Activated CD4-positive, alpha-beta T cell treated with anti-CD3 and anti-CD28 coated beads, Interleukin-2, Interleukin-4, amounts not matched to agents 100 ng/mL and 50 ng/mL, durations not matched to agents 16 hours and 8 hours (primary cell): ENCODE data around the gene KRT34.
"Not testable (repeated sequence)": the region's sequence is repeated elsewhere in the genome, so short reads cannot be mapped to it uniquely, and the experiment has no call there.

ENCODE experiments used
- DNase-seq: peaks from one replicate; pipeline ENCODE4 v3.0.0-alpha.2; 2020; ENCODE audit warnings: low spot score

Gene KRT34

DNA sequence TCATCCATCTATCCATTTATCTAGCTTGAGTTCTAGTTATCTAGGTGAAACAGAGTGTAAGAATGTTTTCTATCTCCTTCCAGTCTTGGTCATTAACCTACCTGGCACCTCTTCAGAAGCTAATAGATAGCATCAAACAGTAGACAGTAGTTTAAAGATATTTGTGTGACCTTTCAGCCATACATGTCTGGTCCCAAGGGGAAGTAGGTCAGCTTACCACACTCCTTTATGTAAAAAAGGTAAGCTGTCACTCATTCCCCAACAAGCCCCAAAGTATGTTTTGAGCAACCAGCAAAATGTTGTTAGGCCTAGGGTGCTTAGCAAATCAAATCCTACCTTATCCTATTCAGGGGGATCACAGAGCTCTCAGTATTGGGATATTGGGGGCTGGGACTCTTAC lies 16.0 kb downstream of the KRT34 start:
- DNase-seq = no peak

DNA sequence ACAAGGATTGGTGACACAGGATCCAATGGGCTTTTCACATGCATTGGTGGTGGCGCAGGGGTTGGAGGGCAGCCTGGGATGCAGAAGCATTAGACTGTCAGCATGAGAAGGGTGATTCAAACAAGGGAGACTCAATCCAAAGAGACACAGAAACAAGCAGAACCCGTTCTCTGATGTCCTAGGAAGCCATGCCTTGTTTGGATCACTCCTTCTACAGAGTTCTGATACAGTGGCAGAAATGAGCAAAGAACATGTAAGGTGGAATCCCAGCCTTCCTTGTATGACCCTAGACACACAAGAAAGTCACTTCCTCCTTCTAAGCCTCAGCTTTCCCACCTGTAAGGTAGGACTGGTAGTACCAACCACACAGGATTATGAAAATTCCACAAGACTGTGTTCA lies 18.2 kb downstream of the KRT34 start:
- DNase-seq = no peak

DNA sequence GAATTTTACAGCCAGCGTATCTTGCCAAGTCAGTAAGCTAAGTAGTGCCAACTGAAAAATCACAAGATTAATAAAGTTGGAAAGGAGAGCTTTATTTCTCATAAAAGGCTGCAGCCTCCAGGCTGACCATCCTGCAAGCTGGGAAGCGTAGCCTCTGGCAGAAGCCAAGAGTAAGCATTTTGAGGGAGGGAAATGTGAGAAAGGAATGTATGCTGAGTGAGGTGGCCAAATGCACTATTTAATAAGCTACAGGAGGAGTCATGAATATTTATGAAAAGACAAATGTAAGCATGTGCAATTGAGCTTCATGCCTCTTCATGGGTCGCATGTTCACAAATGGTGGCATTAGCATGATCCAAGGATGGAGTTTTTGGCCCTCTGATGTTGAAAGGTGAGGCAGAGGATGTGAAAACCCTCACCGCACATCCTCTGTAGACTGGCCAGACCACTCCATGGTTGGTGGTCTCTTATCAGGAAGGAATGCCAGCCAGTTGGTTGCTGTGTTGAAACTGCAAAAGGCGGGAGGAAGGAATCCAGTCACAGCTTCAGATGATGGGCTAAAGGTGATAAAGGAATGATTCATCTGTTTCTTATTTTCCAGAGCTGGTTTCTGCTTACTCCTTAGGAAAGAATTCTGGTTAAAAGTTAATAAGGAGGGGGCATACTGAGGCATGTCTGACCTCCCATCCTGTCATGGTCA lies 21.7 kb downstream of the KRT34 start:
- DNase-seq = no peak

DNA sequence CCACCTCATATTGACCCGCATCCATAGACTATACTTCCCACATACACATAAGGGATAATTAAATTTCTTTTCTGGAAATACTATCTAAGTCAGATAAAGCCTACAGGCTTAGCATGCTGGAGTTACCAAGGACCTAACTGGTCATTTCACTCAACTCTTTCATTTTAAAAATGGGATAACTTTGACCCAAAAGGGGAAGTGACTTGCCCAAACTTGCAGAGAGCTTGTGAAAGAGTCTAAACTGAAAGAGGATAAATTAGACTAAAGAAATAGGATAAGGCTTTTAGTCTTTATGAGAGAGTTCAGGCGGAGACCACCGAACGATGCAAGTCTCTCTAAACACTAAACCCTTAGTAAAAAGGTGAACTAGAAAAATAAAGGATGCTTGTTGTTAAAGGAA lies 27.6 kb downstream of the KRT34 start:
- no peak for DNase-seq

DNA sequence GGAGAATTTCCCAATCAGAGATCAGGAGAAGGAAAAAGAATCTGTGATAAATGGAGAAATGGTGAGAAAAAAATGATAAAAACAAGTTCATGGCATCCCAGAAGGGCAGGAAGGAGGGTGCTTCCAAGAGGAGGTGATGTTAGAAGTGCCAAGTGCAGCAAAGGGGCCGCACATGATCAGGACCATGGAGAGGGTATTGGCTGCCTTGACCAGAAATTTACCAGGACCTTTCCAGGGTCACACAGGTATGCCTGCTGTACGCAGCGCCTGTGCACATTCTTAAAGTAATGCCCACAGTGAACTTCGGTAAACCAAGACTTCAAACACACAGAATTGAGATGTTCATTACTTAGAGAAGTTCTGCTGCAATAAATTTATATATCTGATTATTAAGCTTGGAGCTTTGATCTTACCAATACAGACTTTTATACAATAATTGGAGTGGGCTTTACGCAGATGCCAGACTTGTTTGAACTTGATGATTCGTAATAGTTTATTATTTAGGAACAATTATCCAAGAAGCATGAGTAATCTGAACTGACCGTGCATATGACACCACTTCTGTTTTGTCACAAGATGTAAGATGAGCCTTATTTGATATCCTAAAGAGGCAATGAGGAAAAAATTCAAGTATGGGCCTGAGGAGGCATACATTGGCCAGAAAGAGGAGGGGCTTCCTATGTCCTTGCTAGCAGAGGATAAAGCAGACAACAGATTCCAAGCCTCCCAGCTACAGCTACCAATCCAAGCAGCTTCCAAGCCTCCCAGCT lies 29.3 kb downstream of the KRT34 start:
- DNase-seq = no peak

DNA sequence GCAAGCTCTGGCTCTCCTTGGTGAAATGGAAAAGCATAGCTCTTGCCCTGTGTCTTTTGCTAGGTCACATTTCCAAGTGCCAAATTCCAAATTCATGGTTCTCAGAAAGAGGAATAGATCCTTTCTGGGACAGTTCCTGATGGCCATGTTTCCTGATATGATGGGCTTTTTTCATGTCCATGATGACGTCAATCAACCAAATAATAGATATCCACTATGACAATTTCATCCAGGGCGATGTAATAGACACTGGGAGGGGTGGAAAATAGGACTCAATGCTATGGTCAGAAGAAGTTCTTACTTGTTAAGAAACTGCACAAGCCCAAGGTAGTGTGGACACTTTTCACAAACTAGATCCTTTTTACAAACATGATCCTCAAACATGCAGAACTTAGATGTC lies 30.9 kb downstream of the KRT34 start:
- DNase-seq = no peak

DNA sequence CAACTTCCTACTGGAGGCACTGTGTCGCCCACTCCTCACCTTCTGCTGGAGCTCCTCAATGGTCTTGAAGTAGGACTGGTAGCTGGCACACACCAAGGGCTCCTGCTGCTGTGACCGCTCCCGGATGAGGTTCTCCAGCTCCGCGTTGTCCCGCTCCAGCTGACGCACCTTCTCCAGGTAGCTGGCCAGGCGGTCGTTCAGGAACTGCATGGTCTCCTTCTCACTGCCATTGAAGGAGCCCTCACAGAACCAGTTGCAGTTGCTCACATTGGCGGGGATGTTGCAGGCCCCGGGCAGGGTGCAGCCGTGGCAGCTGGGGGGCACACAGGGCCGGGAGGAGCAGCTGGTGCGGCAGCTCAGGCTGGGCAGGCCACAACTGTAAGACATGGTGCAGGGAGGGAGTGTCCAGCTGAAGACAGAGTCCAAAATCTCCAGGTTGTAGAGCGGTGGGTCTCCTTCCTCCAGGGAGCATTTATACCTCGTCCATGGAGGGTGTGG lies 31.7 kb downstream of the KRT34 start, which contains the start of gene KRT33A:
Gene KRT33A (minus strand): TSS at position 448 of the 498 bp plus-strand sequence. CDS start 61 bp downstream, at position 387.
- not testable (repeated sequence) for DNase-seq

DNA sequence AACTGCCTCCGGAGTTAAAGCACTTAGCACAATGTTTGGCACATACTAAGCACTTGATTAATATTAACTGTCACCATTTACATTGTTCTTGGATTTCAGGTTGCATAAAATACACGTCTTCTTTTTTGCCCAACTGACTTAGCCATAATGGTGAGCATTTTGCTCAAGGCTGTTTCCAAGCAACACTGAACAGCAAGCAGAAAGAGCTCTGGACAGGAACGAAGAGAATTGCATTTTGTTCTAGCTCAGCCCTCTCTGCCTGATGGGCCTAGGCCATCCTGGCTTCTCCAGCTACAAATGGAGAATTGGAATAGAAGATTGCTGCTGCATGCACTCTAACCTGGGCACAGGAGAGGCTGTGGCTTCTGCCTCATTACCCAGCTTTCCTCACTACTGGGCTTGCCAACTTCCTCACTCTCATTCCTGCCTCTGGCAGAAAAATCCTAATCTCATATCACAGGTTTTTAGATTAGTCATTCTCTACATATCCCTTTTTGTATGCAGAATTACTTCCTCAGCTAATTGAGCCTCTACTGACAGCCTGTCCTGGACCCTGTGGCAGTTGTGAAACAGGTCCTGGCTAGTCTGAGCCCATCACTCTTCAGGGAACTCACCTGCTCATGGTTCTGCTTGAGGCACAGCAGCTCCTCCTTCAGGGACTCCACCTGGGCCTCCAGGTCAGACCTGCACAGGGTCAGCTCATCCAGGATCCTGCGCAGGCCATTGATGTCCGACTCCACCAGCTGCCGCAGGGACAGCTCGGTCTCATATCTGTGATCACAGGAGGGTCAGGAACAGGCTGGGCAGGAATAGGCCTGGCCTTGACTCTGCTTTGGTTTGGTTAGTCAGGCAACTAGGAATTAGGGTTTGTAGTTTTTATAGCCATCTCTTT lies 34.0 kb downstream of the KRT34 start:
- no peak for DNase-seq

DNA sequence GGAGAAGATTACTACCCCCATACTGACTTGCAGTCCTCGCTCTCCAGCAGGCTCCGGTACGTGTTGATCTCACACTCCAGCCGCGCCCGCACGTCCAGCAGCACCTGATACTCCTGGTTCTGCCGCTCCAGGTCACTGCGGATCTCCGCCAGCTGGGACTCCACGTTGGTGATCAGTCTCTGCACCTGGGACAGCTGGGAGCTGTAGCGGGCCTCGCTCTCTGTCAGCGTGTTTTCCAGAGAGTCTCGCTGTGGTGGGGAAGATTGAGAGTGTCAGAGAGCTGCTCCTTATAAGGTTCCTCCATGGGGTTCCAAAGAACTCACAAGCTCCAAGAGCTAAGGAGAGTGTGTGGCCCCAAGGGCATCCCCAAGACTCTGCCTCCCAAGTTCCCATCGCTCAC lies 35.7 kb downstream of the KRT34 start:
- not testable (repeated sequence) for DNase-seq

DNA sequence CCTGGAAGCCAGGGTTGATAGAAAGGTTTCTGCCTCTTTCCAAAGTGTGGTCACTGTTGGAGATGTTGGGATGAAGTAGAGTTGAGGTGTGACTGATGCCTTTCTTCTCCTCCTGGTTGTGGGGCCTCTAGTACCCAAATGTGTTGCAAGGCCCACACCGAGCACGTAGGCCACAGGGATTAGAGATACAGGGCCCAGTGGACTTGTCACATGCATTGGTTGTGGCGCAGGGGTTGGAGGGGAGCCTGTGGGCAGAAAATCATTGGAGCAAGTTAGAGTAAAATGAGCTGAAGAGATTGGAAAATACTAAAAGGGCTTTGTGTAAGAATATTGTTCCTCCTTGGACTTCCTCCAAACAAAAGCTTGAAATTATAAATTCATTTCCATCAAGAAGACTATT lies 36.1 kb downstream of the KRT34 start:
- DNase-seq = no peak

DNA sequence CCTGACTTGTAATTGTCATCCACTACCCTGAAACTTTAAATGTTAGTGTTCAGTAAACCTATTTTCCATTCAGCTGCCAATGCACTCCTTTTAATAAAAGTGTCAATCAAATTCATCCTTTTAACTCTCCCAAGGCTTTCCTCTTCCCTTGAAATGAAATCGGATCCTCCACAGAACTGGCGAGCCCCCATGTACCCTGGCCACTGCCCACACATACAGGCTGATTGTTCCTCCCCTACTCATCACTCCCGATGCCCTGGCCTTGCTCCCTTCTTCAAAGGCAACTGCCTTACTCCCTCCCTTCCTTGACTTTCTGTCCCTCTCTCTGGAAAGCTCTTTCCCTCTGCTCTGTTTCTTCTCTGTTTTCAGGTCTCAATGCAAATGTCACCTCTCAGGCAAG lies 39.1 kb downstream of the KRT34 start:
- DNase-seq = no peak

DNA sequence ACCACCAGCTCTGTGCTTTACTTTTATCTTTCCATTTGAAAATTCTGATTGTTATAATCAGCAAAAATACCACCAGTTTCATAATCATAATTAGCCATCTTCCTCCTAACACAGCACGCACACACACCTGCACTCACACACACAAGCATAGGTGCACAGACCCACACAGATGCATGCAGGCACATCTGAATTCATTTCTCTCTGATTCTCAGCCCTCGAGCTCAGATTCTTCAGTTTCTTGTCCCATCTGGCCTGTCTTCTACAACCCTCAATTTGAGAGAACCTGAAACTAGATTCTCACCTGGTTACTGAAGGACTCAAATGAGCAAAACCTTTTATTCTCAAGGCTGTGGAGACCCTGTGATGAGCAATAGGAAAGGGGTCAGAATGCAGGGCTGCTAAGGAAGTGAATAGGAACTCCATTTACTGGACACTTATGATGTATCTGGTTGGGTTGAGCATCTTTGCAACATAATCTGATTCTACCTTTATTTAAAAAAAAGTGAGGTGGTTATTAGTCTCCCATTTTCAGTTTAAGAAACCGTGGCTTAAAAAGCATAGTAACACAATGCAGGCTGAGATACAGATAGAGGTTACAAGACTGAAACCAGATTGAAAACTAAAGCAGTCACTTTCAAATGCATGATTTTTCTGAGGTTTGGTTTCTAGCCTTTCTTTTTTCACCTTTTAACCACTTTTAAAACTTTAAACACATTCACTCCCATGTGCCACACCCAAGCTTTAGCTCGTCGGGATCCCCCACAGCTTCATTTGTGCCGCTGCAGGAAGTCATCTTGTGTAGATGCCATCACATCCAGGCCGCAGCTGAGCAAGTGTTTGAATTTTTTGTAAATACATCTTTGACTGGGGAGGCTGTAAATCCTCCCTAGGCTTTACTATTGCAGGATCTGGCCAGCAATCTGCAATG lies 40.9 kb downstream of the KRT34 start:
- peak; percentile 48 for DNase-seq

DNA sequence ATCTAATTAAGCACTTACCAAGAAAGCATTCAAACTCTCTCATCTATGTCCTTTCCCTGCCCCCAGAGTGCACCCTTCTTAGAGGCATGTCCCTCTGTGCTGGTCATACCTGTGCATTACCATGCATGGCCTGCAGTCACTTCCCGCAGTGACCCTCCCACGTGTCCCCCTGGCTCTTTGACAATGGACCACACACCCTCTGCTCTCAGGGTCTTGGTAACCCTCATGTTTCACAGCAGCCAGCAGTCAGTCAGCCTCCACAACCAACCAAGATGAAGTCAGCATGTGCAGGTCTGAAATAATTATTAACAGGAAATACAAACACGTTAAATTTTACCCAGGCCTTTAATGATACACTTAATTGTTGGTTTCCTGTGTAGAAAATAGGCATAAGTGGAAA lies 41.6 kb downstream of the KRT34 start:
- DNase-seq = no peak

DNA sequence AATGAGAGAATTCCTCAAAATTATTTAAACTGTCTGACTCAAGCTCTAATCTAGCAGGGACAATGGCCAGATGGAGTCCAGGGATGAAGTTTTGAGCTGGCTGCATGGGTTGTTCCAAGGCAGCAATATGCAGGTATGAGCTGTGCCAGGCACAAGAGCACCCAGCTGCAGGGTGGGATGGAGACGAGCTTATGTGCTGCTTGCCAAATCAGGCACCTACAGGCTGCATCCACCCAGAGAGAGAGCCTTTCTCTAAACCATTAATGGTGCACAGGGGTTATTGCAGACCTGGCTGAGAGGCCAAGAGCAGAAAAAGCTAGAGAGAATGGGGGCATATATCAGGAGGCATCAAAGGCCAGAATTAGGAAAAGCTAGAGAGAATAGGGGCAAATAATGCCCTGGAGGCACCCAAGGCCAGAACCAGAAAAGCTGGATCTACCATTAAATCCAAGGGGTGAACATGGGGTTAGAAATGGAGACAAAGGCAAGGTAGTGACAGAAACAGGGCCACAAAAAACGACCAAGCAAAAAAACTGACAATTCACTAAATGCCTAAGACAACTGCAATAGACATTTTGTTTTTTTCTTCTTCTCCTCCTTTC lies 42.4 kb downstream of the KRT34 start:
- no peak for DNase-seq

DNA sequence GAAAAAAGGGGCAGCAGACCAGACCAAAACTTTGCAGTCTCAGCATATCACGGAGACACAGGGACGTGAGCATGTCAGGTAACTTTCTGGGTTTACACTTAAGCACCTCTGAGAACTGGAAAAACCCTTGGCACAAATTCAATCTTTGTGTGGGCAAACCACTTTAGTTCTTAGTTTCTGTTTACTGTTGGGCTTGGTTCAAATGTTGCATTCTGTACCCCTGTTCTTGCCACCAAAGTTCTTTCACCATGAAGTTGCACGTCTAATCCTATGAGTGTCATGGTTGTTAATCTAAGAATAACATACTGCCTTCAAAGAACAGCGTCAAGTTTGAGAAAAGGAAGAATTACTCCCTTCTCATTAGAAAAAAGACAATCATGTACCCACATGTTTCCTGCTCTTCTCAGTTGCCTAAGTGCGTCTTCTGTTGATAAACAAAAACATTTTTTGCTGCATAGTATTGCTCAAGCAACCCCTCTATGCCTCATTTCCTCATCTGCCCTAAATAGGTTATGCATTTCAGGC lies 43.1 kb downstream of the KRT34 start:
- DNase-seq = peak; percentile 37

DNA sequence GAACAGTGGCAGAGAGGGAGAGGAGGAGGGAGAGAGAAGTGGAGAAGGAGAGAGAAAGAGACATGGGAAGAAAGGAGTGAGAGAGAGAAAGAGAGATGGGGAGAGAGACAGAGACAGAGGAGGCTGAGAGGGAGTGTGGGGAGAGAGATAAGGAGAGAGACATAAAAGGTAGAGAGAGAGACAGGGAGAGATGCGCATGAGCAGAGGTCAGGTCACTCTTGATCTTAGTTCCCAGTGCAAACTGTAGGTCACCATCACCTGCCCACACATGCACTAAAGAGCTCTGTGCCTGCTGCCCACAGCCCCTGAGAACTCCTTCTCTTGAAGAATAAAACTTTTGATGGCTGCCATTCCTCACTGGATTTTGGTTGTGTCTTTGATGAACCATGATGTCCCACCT lies 46.4 kb downstream of the KRT34 start:
- DNase-seq = no peak

DNA sequence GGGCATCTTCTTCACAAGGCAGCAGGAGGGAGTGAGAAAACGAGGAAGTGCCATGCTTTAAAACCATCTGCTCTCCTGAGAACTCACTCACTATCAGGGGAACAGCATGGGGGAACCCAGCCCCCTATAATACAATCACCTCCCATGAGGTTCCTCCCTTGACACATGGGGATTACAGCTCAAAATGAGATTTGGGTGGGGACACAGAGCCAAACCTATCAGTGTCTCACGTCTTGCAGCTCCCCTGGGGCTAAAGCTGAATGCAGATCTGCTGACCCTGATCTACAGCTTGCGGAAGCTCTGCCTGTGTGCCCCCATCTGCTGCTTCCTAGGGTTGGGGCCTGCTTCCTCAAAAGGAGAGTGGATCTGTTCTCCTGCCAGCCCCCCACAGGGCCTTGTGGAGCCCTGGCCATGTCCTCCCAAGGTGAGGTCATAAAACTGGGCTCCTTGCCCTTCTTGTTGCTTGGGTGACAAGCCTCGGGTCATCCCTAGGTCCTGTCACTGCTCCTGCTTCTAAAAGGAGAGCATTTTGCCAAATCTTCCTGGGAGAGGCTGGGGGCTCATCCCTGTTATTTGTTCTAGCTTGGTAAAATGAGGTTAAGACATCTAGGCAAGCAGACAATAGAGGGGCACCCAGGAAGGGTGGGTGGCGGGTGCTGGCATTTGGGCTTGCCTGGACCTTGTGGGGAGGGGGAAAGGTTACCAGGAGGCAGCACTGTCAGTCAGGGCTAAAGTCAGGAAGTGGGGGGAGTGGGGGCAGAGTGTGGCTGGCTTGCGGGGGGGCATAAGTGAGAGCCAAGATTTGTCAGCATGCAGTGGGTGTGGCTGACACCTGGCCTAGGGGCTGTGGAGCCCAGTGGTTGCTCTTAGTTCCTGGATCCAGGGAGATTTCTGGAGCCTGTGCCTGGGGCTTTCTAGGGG lies 47.5 kb downstream of the KRT34 start:
- DNase-seq = no peak

DNA sequence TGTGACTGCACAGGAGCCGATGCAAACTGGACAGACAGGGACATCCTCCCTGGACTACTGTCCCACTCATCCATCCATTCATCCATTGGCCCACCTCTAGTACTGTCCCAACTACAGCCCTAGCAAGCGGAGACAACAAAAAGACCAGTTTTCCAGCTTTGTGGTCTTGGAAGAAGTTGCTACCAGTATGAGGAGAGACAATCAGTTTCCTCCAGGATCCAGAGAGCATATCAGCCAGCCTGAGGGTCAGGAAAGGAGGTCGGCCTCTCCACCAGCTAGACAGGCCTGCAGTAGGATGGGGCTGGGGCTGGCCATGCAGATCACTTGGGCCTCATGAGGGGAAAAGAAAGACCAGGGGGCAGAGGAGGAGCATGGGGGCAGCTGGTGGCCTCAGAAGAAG lies 48.3 kb downstream of the KRT34 start:
- DNase-seq = no peak

DNA sequence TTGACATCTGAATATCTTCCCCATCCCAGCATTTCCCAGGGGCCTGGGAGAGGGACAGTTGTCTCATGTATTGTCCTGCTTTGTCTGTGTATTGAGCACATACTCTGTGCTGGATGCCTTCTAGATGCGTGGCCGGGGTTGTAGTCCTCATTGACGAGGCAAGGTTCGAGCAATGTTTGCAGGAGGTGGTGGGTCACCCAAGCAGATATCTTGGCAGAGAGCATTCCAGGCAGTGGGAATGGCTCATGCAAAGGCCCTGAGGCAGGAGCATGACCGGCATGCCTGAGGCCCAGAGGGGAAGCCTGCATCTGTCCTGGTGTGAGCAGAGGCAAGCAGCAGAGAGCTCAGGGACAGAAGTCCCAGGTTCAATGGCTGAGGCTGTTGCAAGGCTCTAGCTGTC lies 49.0 kb downstream of the KRT34 start:
- DNase-seq = no peak

DNA sequence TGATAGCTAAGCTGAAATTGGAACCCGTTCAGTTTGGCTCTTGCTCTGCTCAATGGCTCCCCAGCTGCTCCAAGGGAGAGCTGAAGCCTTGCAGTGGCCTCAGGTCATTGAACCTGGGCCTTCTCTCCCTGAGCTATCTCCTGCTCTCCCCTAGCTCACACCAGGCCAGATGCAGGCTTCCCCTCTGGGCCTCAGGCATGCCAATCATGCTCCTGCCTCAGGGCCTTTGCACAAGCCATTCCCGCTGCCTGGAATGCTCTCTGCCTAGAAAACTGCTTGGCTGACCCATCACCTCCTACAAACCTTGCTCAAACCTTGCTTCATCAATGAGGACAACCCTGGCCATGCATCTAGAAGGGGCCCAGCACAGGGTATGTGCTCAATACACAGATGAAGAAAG lies 49.9 kb downstream of the KRT34 start:
- no peak for DNase-seq
